GM23338 (cell line): ENCODE measurements around the gene OR2A5. TPM values are rescaled to one million over a fixed set of nuclear protein-coding genes. Genes with fewer than 3 reads are reported as not detected.

Experiments
- ATAC-seq: fragments of 200-7000 bp; cut with Tn5 transposase; 3 replicates; pipeline ENCODE4 v1.9.1; 2020
- DNase-seq: peaks from one replicate; pipeline ENCODE4 v3.0.0-alpha.2; 2015; ENCODE audit warnings: low spot score
- H2AFZ ChIP-seq: fragments of 200-600 bp; sonication (generic); 2 replicates; pipeline ENCODE4 v1.8.0; 2016; ENCODE audit warnings: antibody characterized with exemption, mild to moderate bottlenecking, moderate library complexity
- H3F3A ChIP-seq: fragments of 200-600 bp; sonication (generic); replicated peaks from 2 replicates; pipeline ENCODE4 v1.8.0; 2017; ENCODE audit warnings: antibody characterized with exemption, mixed run types, low read depth
- H3K27ac ChIP-seq: fragments of 200-600 bp; sonication (generic); 2 replicates; pipeline ENCODE4 v1.6.1; 2016; ENCODE audit warnings: low read depth
- H3K27me3 ChIP-seq: fragments of 200-600 bp; sonication (generic); 2 replicates; pipeline ENCODE4 v1.8.0; 2016; ENCODE audit warnings: mild to moderate bottlenecking, mixed run types, moderate library complexity; ENCODE audit not compliant: insufficient read depth
- H3K36me3 ChIP-seq: fragments of 200-600 bp; sonication (generic); 2 replicates; pipeline ENCODE4 v1.8.0; 2016; ENCODE audit warnings: mild to moderate bottlenecking; ENCODE audit not compliant: insufficient read depth
- H3K4me1 ChIP-seq: fragments of 200-600 bp; sonication (generic); 2 replicates; pipeline ENCODE4 v1.8.0; 2016; ENCODE audit warnings: mild to moderate bottlenecking, moderate library complexity; ENCODE audit not compliant: insufficient read depth
- H3K4me2 ChIP-seq: fragments of 200-600 bp; sonication (generic); 2 replicates; pipeline ENCODE4 v1.7.1; 2017; ENCODE audit warnings: mixed run types
- H3K4me3 ChIP-seq: fragments of 200-600 bp; sonication (generic); 2 replicates; pipeline ENCODE4 v1.6.1; 2016; ENCODE audit warnings: mixed run types
- H3K79me2 ChIP-seq: fragments of 200-600 bp; sonication (generic); replicated peaks from 2 replicates; pipeline ENCODE4 v1.8.0; 2017; ENCODE audit warnings: mild to moderate bottlenecking; ENCODE audit not compliant: insufficient read depth
- H3K9me2 ChIP-seq: fragments of 200-600 bp; sonication (generic); 2 replicates; pipeline ENCODE4 v1.8.0; 2017; ENCODE audit not compliant: insufficient read depth
- H4K20me1 ChIP-seq: fragments of 200-600 bp; sonication (generic); replicated peaks from 2 replicates; pipeline ENCODE4 v1.8.0; 2017; ENCODE audit warnings: mild to moderate bottlenecking; ENCODE audit not compliant: insufficient read depth
- H3K27ac Mint-ChIP-seq: 2 replicates; pipeline ENCODE4 v1.8.0; 2020; ENCODE audit warnings: inconsistent platforms, mild to moderate bottlenecking, moderate library complexity, mixed read lengths
- H3K27me3 Mint-ChIP-seq: 3 replicates; pipeline ENCODE4 v1.8.0; 2022; ENCODE audit warnings: low read depth, mild to moderate bottlenecking, moderate library complexity, mixed read lengths, inconsistent platforms; ENCODE audit not compliant: insufficient read depth, poor library complexity
- H3K36me3 Mint-ChIP-seq: 3 replicates; pipeline ENCODE4 v1.8.0; 2021; ENCODE audit warnings: low read depth, mild to moderate bottlenecking, inconsistent platforms, moderate library complexity, mixed read lengths
- H3K4me1 Mint-ChIP-seq: 3 replicates; pipeline ENCODE4 v1.8.0; 2020; ENCODE audit warnings: mild to moderate bottlenecking, inconsistent platforms, mixed read lengths
- H3K4me3 Mint-ChIP-seq: 3 replicates; pipeline ENCODE4 v1.8.0; 2021; ENCODE audit warnings: moderate library complexity, mild to moderate bottlenecking, inconsistent platforms, mixed read lengths
- H3K9me3 Mint-ChIP-seq: 3 replicates; pipeline ENCODE4 v1.8.0; 2020; ENCODE audit warnings: moderate library complexity, mild to moderate bottlenecking, inconsistent platforms, mixed read lengths
- CREB1 ChIP-seq: fragments of 250-450 bp; sonication (Bioruptor Pico); IDR thresholded peaks from 2 replicates; pipeline ENCODE4 v1.5.0; 2020; ENCODE audit warnings: low read depth, mild to moderate bottlenecking, moderate library complexity
- EZH2 ChIP-seq: fragments of 200-600 bp; sonication (generic); IDR thresholded peaks from one replicate; pipeline ENCODE4 v1.8.0; 2017; ENCODE audit warnings: antibody characterized with exemption, mild to moderate bottlenecking, low read depth; ENCODE audit not compliant: unreplicated experiment
- EZH2phosphoT487 ChIP-seq: fragments of 200-600 bp; sonication (generic); IDR thresholded peaks from one replicate; pipeline ENCODE4 v1.8.1; 2018; ENCODE audit warnings: antibody characterized with exemption; ENCODE audit not compliant: unreplicated experiment
- JUNB ChIP-seq: IDR thresholded peaks from one replicate; pipeline ENCODE4 v1.6.1; 2016; ENCODE audit warnings: antibody characterized with exemption; ENCODE audit not compliant: unreplicated experiment
- NANOG ChIP-seq: IDR thresholded peaks from 2 replicates; pipeline ENCODE4 v1.6.1; 2016; ENCODE audit warnings: antibody characterized with exemption, borderline replicate concordance
- POLR2AphosphoS5 ChIP-seq: IDR thresholded peaks from 2 replicates; pipeline ENCODE4 v1.6.1; 2016; ENCODE audit warnings: antibody characterized with exemption, low read depth
- STAT1 ChIP-seq: IDR thresholded peaks from one replicate; pipeline ENCODE4 v1.6.1; 2016; ENCODE audit warnings: antibody characterized with exemption; ENCODE audit not compliant: unreplicated experiment
- ZNF114 ChIP-seq: fragments of 250-450 bp; sonication (Bioruptor Pico); IDR thresholded peaks from 2 replicates; pipeline ENCODE4 v1.5.0; 2020; ENCODE audit warnings: mild to moderate bottlenecking, moderate library complexity
- ZNF331 ChIP-seq: fragments of 250-450 bp; sonication (Bioruptor Pico); IDR thresholded peaks from 2 replicates; pipeline ENCODE4 v1.5.0; 2020; ENCODE audit warnings: low read depth, mild to moderate bottlenecking, moderate library complexity
- ZNF462 ChIP-seq: fragments of 250-450 bp; sonication (Bioruptor Pico); IDR thresholded peaks from 2 replicates; pipeline ENCODE4 v1.5.0; 2020; ENCODE audit warnings: mild to moderate bottlenecking, moderate library complexity
- polyA plus RNA-seq: library from polyadenylated mRNA; unstranded; fragments of >200 nt; fragmentation: Nextera tagmentation; extraction: Ambion mirVana; gene quantifications from 2 replicates; pipeline ENCODE4 v1.2.1, GENCODE V29; 2016
- total RNA-seq: library from RNA; depleted of rRNA; stranded (reverse); fragments of >200 nt; shearing (Covaris generic); gene quantifications from 2 replicates; pipeline ENCODE4 v1.2.3, GENCODE V29; 2014
- TF ChIP-seq, protein P1 (sequence below), 2 experiments: fragments of 200-600 bp in 1 of 2; sonication (generic) in 1 of 2; conservative IDR thresholded peaks; 2 replicates each; pipeline versions ENCODE4 v1.5.1 to v1.6.1; 2016 to 2017; ENCODE audit warnings: antibody characterized with exemption in 2 of 2, low read depth in 2 of 2, mild to moderate bottlenecking in 2 of 2, moderate library complexity in 1 of 2
- TF ChIP-seq, protein P2 (sequence below): IDR thresholded peaks from one replicate; pipeline ENCODE4 v1.6.1; 2018; ENCODE audit warnings: antibody characterized with exemption; ENCODE audit not compliant: unreplicated experiment
- TF ChIP-seq, protein P3 (sequence below): IDR thresholded peaks from 2 replicates; pipeline ENCODE4 v1.6.1; 2016; ENCODE audit warnings: antibody characterized with exemption

OR2A5 gene
- total and polyA plus RNA-seq, 2 experiments from 2014 or later, result not detected

- no peak overlapping the region for H3K4me2 ChIP-seq
- no peaks in the 10 kb centered on the region for H3K4me1 ChIP-seq
- no peak overlapping the region for H3K4me3 Mint-ChIP-seq
- no peak overlapping the region for H3K4me3 ChIP-seq
- no peak overlapping the region for H3K27ac Mint-ChIP-seq
- H3K4me1 Mint-ChIP-seq, result peaks cover 3% of the 10 kb centered on the region; the same call in 2 of the 3 replicates
- DNase-seq (no peak), ATAC-seq (no peak)
- H3K9me2 ChIP-seq, result peaks cover 9% of the 10 kb centered on the region
- TF ChIP-seq, protein P1, sequence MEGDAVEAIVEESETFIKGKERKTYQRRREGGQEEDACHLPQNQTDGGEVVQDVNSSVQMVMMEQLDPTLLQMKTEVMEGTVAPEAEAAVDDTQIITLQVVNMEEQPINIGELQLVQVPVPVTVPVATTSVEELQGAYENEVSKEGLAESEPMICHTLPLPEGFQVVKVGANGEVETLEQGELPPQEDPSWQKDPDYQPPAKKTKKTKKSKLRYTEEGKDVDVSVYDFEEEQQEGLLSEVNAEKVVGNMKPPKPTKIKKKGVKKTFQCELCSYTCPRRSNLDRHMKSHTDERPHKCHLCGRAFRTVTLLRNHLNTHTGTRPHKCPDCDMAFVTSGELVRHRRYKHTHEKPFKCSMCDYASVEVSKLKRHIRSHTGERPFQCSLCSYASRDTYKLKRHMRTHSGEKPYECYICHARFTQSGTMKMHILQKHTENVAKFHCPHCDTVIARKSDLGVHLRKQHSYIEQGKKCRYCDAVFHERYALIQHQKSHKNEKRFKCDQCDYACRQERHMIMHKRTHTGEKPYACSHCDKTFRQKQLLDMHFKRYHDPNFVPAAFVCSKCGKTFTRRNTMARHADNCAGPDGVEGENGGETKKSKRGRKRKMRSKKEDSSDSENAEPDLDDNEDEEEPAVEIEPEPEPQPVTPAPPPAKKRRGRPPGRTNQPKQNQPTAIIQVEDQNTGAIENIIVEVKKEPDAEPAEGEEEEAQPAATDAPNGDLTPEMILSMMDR (conservative IDR thresholded peaks at IDR 0.05; ENCODE audit: low read depth in 2 of 2), result no peak
- TF ChIP-seq POLR2AphosphoS5 (no peak), ZNF462 (CRISPR knock-in tag) (no peak), JUNB (no peak), EZH2 (no peak), STAT1 (no peak), ZNF114 (CRISPR knock-in tag) (no peak), ZNF331 (CRISPR knock-in tag) (no peak), EZH2phosphoT487 (no peak), NANOG (no peak), CREB1 (no peak)
- TF ChIP-seq, protein P2, sequence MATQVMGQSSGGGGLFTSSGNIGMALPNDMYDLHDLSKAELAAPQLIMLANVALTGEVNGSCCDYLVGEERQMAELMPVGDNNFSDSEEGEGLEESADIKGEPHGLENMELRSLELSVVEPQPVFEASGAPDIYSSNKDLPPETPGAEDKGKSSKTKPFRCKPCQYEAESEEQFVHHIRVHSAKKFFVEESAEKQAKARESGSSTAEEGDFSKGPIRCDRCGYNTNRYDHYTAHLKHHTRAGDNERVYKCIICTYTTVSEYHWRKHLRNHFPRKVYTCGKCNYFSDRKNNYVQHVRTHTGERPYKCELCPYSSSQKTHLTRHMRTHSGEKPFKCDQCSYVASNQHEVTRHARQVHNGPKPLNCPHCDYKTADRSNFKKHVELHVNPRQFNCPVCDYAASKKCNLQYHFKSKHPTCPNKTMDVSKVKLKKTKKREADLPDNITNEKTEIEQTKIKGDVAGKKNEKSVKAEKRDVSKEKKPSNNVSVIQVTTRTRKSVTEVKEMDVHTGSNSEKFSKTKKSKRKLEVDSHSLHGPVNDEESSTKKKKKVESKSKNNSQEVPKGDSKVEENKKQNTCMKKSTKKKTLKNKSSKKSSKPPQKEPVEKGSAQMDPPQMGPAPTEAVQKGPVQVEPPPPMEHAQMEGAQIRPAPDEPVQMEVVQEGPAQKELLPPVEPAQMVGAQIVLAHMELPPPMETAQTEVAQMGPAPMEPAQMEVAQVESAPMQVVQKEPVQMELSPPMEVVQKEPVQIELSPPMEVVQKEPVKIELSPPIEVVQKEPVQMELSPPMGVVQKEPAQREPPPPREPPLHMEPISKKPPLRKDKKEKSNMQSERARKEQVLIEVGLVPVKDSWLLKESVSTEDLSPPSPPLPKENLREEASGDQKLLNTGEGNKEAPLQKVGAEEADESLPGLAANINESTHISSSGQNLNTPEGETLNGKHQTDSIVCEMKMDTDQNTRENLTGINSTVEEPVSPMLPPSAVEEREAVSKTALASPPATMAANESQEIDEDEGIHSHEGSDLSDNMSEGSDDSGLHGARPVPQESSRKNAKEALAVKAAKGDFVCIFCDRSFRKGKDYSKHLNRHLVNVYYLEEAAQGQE, result no peak
- TF ChIP-seq, protein P3, sequence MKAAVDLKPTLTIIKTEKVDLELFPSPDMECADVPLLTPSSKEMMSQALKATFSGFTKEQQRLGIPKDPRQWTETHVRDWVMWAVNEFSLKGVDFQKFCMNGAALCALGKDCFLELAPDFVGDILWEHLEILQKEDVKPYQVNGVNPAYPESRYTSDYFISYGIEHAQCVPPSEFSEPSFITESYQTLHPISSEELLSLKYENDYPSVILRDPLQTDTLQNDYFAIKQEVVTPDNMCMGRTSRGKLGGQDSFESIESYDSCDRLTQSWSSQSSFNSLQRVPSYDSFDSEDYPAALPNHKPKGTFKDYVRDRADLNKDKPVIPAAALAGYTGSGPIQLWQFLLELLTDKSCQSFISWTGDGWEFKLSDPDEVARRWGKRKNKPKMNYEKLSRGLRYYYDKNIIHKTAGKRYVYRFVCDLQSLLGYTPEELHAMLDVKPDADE, result no peak
- no peak overlapping the region for H2AFZ ChIP-seq
- H3K27me3 ChIP-seq, result no peaks in the 10 kb centered on the region
- no peaks in the 10 kb centered on the region for H3K9me3 Mint-ChIP-seq
- H3K79me2 ChIP-seq, result no peaks in the 10 kb centered on the region
- no peak overlapping the region for H3K27ac ChIP-seq
- no peaks in the 10 kb centered on the region for H3F3A ChIP-seq
- no peaks in the 10 kb centered on the region for H3K27me3 Mint-ChIP-seq
- no peaks in the 10 kb centered on the region for H3K36me3 Mint-ChIP-seq
- no peaks in the 10 kb centered on the region for H3K36me3 ChIP-seq
- H4K20me1 ChIP-seq, result no peaks in the 10 kb centered on the region
Measured at GRCh38 chr7:144036302-144036885, 12.4 kb upstream of the OR2A5 start.
